Gastrocnemius medialis (tissue), 4 donors: ENCODE data around the gene FAM171A1. TPM values are rescaled to one million over a fixed set of nuclear protein-coding genes. Genes with fewer than 3 reads are reported as not detected.

Experiments used
- ATAC-seq, 2 donors: fragments of 150-250 bp; one replicate each; pipeline ENCODE4 v1.9.1; 2016
- DNase-seq, 2 donors: peaks; one replicate each; pipeline ENCODE4 v3.0.0-alpha.2; 2019
- H3K27ac ChIP-seq, 4 donors: fragments of 200-600 bp; sonication (generic); 1 replicate in 1 of 4; 2 replicates in 3 of 4; pipeline ENCODE4 v1.5.1; 2016 to 2018; ENCODE audit warnings: mild to moderate bottlenecking in 2 of 4, moderate library complexity in 1 of 4
- H3K27me3 ChIP-seq, 3 donors: fragments of 200-600 bp; sonication (generic) in 2 of 3; 1 replicate in 1 of 3; 2 replicates in 2 of 3; pipeline versions ENCODE4 v1.5.1 to v1.6.0; 2016 to 2019; ENCODE audit warnings: mild to moderate bottlenecking in 1 of 3, moderate library complexity in 1 of 3
- H3K36me3 ChIP-seq, 2 donors: fragments of 200-600 bp; sonication (generic) in 1 of 2; one replicate each; pipeline ENCODE4 v1.5.1; 2017 to 2018
- H3K4me1 ChIP-seq, 2 donors: fragments of 200-600 bp; sonication (generic) in 1 of 2; one replicate each; pipeline ENCODE4 v1.5.1; 2016 to 2017; ENCODE audit warnings: mild to moderate bottlenecking in 2 of 2
- H3K4me3 ChIP-seq, 4 donors: fragments of 200-600 bp; sonication (generic) in 3 of 4; 1 replicate in 1 of 4; 2 replicates in 3 of 4; pipeline ENCODE4 v1.5.1; 2016 to 2019; ENCODE audit warnings: mild to moderate bottlenecking in 2 of 4
- H3K9me3 ChIP-seq, 3 donors: fragments of 200-600 bp; sonication (generic) in 2 of 3; 1 replicate in 1 of 3; 2 replicates in 2 of 3; pipeline ENCODE4 v1.5.1; 2016 to 2019
- POLR2A ChIP-seq, 2 donors: fragments of 450-650 bp; IDR thresholded peaks; one replicate each; pipeline ENCODE4 v1.6.1; 2017; ENCODE audit warnings: antibody characterized with exemption in 2 of 2, mild to moderate bottlenecking in 2 of 2, moderate library complexity in 2 of 2
- in situ Hi-C, 4 donors: fragments of 200-750 bp; cut with MboI; loops; one replicate each; pipeline versions ENCODE4 v1.15.0 to v1.8.0; 2017; ENCODE audit warnings: low sequenced_read_pairs in 4 of 4
- intact Hi-C: fragments of 100-400 bp; cut with DNase I; formaldehyde crosslinking; loops from one replicate; pipeline ENCODE4 v1.15.1; 2023; ENCODE audit warnings: low total_unique reads
- total RNA-seq, 4 donors: library from RNA; depleted of rRNA; stranded (reverse); fragments of >200 nt; gene quantifications; one replicate each; pipeline versions ENCODE4 v1.1.0 to v1.2.3, GENCODE V29; 2016
- TF ChIP-seq, protein P1 (sequence below), 5 experiments: fragments of 450-650 bp in 3 of 5; fragments of 200-600 bp in 2 of 5; sonication (generic) in 2 of 5; IDR thresholded peaks in 4 of 5; conservative IDR thresholded peaks in 1 of 5; 1 replicate in 4 of 5; 2 replicates in 1 of 5; pipeline ENCODE4 v1.5.1; 2016 to 2019; ENCODE audit warnings: antibody characterized with exemption in 5 of 5, mild to moderate bottlenecking in 3 of 5, moderate library complexity in 3 of 5

FAM171A1 gene
- total RNA-seq, 4 donors from 2014 or later, result 2.1 to 5.6 (median 4.3) TPM

DNA sequence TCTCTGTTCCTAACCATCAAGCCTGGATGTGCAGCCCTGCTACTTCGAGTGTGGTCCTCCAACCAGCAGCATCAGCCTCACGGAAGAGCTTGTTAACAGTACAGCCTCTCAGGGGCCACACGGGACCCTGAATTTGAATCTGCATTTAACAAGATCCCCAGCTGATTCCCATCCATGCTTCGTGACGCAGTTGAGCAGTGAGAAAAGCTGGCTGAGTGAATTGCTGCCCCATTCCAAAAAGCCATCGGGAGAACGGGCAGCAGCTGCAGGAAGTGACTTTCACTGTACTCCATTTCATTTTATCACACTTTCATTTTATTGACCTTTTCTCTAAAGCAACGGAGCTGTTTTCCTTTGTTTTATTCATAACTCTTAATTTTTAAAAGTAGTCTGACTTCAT, 22.5 kb downstream of the FAM171A1 start:
- TF ChIP-seq POLR2A (IDR thresholded peaks at IDR 0.05), result no peak
- TF ChIP-seq, protein P1, sequence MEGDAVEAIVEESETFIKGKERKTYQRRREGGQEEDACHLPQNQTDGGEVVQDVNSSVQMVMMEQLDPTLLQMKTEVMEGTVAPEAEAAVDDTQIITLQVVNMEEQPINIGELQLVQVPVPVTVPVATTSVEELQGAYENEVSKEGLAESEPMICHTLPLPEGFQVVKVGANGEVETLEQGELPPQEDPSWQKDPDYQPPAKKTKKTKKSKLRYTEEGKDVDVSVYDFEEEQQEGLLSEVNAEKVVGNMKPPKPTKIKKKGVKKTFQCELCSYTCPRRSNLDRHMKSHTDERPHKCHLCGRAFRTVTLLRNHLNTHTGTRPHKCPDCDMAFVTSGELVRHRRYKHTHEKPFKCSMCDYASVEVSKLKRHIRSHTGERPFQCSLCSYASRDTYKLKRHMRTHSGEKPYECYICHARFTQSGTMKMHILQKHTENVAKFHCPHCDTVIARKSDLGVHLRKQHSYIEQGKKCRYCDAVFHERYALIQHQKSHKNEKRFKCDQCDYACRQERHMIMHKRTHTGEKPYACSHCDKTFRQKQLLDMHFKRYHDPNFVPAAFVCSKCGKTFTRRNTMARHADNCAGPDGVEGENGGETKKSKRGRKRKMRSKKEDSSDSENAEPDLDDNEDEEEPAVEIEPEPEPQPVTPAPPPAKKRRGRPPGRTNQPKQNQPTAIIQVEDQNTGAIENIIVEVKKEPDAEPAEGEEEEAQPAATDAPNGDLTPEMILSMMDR (IDR thresholded peaks at IDR 0.05 in 4 of 5, conservative IDR thresholded peaks at IDR 0.05 in 1 of 5), result no peak
- in situ Hi-C loops (no loop called here), intact Hi-C loops (no loop called here)
- no peak for DNase-seq
- no peaks in the 10 kb centered on the region for H3K9me3 ChIP-seq
- H3K4me1 ChIP-seq, result peaks cover 0 to 6% of the 10 kb centered on the region in 2 donors
- no peak overlapping the region for H3K27ac ChIP-seq
- no peaks in the 10 kb centered on the region for H3K27me3 ChIP-seq
- ATAC-seq, result no peak
- H3K36me3 ChIP-seq, result no peaks in the 10 kb centered on the region
- peak overlapping the region in 2 of 4 donors; percentile 9 to 18 for H3K4me3 ChIP-seq

DNA sequence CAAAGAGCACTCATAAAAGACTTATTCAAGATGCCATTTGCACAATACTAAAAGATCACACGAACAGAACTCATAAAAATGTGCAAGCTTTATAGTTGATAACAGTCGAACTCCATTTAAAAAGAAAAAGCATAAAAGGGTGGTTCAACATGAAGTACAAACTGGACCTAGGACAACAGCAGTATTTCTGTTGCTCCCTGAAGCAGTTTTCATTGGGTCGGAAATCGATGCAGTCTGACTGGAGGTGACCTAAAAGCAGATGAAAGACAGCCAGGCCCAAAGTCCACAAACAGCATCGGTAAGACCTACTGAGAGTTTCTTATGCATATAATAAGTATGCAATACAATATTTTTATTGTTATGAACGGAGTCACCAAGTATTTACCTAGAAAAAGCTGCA, 23.9 kb downstream of the FAM171A1 start:
- no peak overlapping the region for H3K4me3 ChIP-seq
- TF ChIP-seq, protein P1 (IDR thresholded peaks at IDR 0.05 in 4 of 5, conservative IDR thresholded peaks at IDR 0.05 in 1 of 5), result no peak
- TF ChIP-seq POLR2A (IDR thresholded peaks at IDR 0.05), result no peak
- intact Hi-C loops, result no loop called here
- no peak for ATAC-seq
- in situ Hi-C loops, result no loop called here
- peaks cover 0 to 6% of the 10 kb centered on the region in 2 donors for H3K4me1 ChIP-seq
- H3K36me3 ChIP-seq, result no peaks in the 10 kb centered on the region
- H3K27me3 ChIP-seq, result no peaks in the 10 kb centered on the region
- H3K9me3 ChIP-seq, result no peaks in the 10 kb centered on the region
- no peak overlapping the region for H3K27ac ChIP-seq
- no peak for DNase-seq

DNA sequence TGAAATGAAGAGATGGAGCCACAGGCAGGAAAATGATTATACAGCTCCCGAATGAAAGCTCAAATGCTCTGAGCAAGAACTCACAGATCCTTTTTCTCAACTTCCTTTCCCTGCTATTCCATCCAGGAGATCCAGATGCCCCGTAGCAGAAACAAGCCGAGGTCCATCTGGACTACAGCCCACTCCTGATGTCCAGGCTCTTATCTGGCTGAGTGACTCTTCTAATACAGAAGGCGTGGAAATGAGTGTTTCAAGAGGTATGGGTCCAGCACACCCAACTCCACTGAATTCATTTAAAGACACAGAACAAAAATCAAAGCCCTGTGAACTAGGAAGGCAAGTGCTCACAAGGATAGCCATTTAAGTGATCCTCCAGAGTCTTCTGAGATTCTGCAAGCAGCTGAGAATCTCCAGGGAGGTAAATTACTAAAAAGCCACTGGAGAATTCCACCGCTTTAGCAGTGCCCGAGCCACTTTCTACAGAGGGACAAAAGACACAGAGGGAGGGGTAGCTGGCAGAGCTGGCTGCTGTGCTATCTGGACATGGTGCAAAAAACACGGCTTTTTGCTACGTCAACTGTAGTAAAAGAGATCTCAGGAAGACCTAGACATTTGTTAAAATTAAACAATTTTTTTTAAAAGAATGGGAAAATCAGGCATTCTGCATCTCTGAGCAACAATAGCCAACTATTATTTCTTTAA, 24.5 kb downstream of the FAM171A1 start:
- TF ChIP-seq, protein P1 (IDR thresholded peaks at IDR 0.05 in 4 of 5, conservative IDR thresholded peaks at IDR 0.05 in 1 of 5), result no peak
- no peak for TF ChIP-seq POLR2A (IDR thresholded peaks at IDR 0.05)
- intact Hi-C loops (no loop called here), in situ Hi-C loops (no loop called here)
- H3K4me3 ChIP-seq, result no peak overlapping the region
- no peak for DNase-seq
- H3K4me1 ChIP-seq, result peaks cover 0 to 6% of the 10 kb centered on the region in 2 donors
- no peaks in the 10 kb centered on the region for H3K27me3 ChIP-seq
- no peak overlapping the region for H3K27ac ChIP-seq
- H3K9me3 ChIP-seq, result no peaks in the 10 kb centered on the region
- H3K36me3 ChIP-seq, result no peaks in the 10 kb centered on the region
- no peak for ATAC-seq

DNA sequence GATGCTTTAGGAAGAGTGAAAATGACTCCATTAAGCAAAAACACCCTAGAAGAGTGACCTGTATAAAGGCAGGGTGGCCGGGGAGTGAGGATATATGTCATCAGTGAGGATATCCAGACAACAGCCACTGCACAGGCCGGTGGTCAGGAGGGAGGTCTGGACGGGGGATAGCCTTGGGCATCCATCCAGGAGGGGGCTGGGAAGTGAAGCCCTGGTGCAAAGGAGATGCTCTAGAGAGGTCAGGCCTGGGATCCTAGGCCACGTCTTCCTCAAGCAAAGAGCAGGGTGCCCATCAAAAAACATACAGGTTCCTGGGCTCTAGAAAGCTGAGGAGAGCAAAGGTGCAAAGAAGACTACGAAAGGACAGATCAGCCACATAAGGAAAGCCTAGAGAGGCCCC, 25.6 kb downstream of the FAM171A1 start:
- H3K9me3 ChIP-seq, result no peaks in the 10 kb centered on the region
- DNase-seq (no peak), ATAC-seq (no peak)
- intact Hi-C loops, result no loop called here
- H3K4me3 ChIP-seq, result no peak overlapping the region
- H3K4me1 ChIP-seq, result peaks cover 0 to 6% of the 10 kb centered on the region in 2 donors
- no peak for TF ChIP-seq POLR2A (IDR thresholded peaks at IDR 0.05)
- TF ChIP-seq, protein P1 (IDR thresholded peaks at IDR 0.05 in 4 of 5, conservative IDR thresholded peaks at IDR 0.05 in 1 of 5), result no peak
- no peaks in the 10 kb centered on the region for H3K27me3 ChIP-seq
- no peak overlapping the region for H3K27ac ChIP-seq
- in situ Hi-C loops, result no loop called here
- no peaks in the 10 kb centered on the region for H3K36me3 ChIP-seq

DNA sequence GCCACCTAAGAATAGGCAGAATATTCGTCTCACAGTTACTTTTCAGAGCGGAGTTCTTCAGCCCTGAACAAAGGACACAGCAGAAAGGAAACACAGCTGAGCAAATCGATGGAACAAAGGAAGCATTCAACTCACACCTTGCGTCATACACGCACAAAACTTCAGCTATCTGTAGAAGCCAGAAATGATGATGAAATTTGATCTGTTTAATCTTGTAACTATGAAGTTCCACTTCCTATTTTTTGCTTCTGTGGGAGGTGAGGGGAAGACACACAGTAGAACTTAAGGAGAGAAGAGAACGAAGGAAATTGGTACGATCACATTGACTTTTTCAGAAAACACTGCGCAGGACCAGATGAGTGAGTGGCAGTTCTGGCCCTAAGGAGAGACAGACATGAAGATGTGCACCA, 26.2 kb downstream of the FAM171A1 start:
- H3K4me3 ChIP-seq, result no peak overlapping the region
- H3K36me3 ChIP-seq, result no peaks in the 10 kb centered on the region
- H3K4me1 ChIP-seq, result peaks cover 0 to 6% of the 10 kb centered on the region in 2 donors
- no peaks in the 10 kb centered on the region for H3K27me3 ChIP-seq
- TF ChIP-seq, protein P1 (IDR thresholded peaks at IDR 0.05 in 4 of 5, conservative IDR thresholded peaks at IDR 0.05 in 1 of 5), result no peak
- no peak for TF ChIP-seq POLR2A (IDR thresholded peaks at IDR 0.05)
- intact Hi-C loops, result no loop called here
- in situ Hi-C loops, result no loop called here
- H3K9me3 ChIP-seq, result no peaks in the 10 kb centered on the region
- DNase-seq (no peak), ATAC-seq (no peak)
- H3K27ac ChIP-seq, result no peak overlapping the region
